Lung (tissue), 12 donors: ENCODE results near the gene PEX12. TPM values are rescaled to one million over a fixed set of nuclear protein-coding genes. Genes with fewer than 3 reads are reported as not detected.

Experiments
- ATAC-seq: fragments of 200-7000 bp; cut with Tn5 transposase; one replicate; pipeline ENCODE4 v1.9.1; 2020; ENCODE audit warnings: moderate number of reproducible peaks; ENCODE audit not compliant: insufficient read depth, low FRiP score
- DNase-seq, 3 donors: peaks; one replicate each; pipeline ENCODE4 v3.0.0-alpha.2; 2013 to 2017
- H3K27ac ChIP-seq, 2 donors: one replicate each; pipeline ENCODE4 v1.5.1; 2013; ENCODE audit warnings: mild to moderate bottlenecking in 2 of 2, moderate library complexity in 2 of 2, control low read depth in 1 of 2, inconsistent platforms in 1 of 2, low read depth in 1 of 2, low read length in 1 of 2
- H3K27me3 ChIP-seq, 3 donors: one replicate each; pipeline ENCODE4 v1.5.1; 2013; ENCODE audit warnings: low read length in 2 of 3; ENCODE audit not compliant: control insufficient read depth in 3 of 3, insufficient read depth in 3 of 3
- H3K36me3 ChIP-seq, 4 donors: one replicate each; pipeline ENCODE4 v1.5.1; 2013; ENCODE audit warnings: low read length in 4 of 4, mild to moderate bottlenecking in 1 of 4, moderate library complexity in 1 of 4; ENCODE audit not compliant: control insufficient read depth in 4 of 4, insufficient read depth in 4 of 4
- H3K4me1 ChIP-seq, 5 donors: one replicate each; pipeline ENCODE4 v1.5.1; 2013; ENCODE audit warnings: low read length in 5 of 5, mild to moderate bottlenecking in 2 of 5, moderate library complexity in 1 of 5; ENCODE audit not compliant: control insufficient read depth in 5 of 5, insufficient read depth in 5 of 5
- H3K4me3 ChIP-seq: one replicate; pipeline ENCODE4 v1.5.1; 2013; ENCODE audit warnings: mild to moderate bottlenecking, control low read depth, moderate library complexity
- H3K9ac ChIP-seq, 2 donors: one replicate each; pipeline ENCODE4 v1.5.1; 2013; ENCODE audit warnings: low read length in 2 of 2, control low read depth in 1 of 2; ENCODE audit not compliant: insufficient read depth in 1 of 2
- H3K9me3 ChIP-seq, 4 donors: one replicate each; pipeline ENCODE4 v1.5.1; 2013; ENCODE audit warnings: low read length in 3 of 4, mild to moderate bottlenecking in 1 of 4, moderate library complexity in 1 of 4; ENCODE audit not compliant: control insufficient read depth in 4 of 4, insufficient read depth in 3 of 4
- CTCF ChIP-seq: IDR thresholded peaks from 2 replicates; pipeline ENCODE4 v1.5.1; 2012; ENCODE audit warnings: mild to moderate bottlenecking; ENCODE audit errors: control extremely low read depth, extremely low read depth
- WGBS, 2 donors: extraction: QIAGEN DNeasy Blood & Tissue Kit; methylation state at CpG; one replicate each; pipeline ENCODE4 v1.1.7; 2013; 5-methylcytosine and 5-hydroxymethylcytosine counted together
- polyA plus RNA-seq, 2 donors: library from polyadenylated mRNA; stranded (reverse); fragments of 200-250 nt; gene quantifications; one replicate each; pipeline ENCODE4 v1.2.1, GENCODE V29; 2013
- total RNA-seq, 2 donors: library from RNA; depleted of rRNA in 1 of 2; stranded (reverse); fragments of >200 nt in 1 of 2; gene quantifications; one replicate each; pipeline ENCODE4 v1.2.1, GENCODE V29; 2014 to 2021
- donor health status: control.
- donor health status: control.
- donor health status: Bipolar disorder and iron deficiency.
- donor health status: healthy.
- donor health status: DM: yes; HTN: yes; CAD: no.

The PEX12 gene
- total and polyA plus RNA-seq, 4 donors: 2.6 to 5.3 (median 4.4) TPM

GRCh38 chr17:35618628-35619027 lies 40.3 kb upstream of the PEX12 start:
- Histone ChIP-seq H3K27me3 (no peaks in the 10 kb centered on the region), H3K36me3 (peaks cover 3 to 13% (median 8%) of the 10 kb centered on the region in 4 donors), H3K4me1 (peaks cover 0 to 4% (median 0%) of the 10 kb centered on the region in 5 donors), H3K4me3 (no peak overlapping the region), H3K9me3 (no peaks in the 10 kb centered on the region), H3K27ac (no peak overlapping the region), H3K9ac (no peak overlapping the region)
- no peak for ATAC-seq
- no peak for DNase-seq
- TF ChIP-seq CTCF: no peak

DNA sequence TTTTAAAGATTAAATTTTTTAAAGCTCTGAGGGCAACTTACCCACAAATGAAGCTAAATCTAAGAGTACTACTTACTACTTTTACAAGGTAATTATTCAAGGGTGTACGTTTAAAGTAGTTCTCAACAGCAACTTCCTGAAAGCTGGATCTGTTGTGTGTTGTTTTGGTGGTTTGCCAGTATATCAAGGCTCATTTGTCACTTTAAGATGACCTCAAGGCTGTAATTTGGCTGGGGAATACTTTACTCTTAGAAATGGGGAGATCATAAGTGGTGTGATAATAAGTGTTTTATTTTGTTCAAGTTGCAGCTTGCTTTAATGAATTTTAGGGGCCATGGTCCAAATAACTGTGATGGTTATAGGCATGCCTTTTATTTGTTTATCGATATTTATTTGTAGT lies 39.1 kb upstream of the PEX12 start:
- WGBS, 2 donors: 59 to 60% methylated on average over 2 of the region's 2 CpGs
- H3K27ac ChIP-seq: no peak overlapping the region
- no peak for TF ChIP-seq CTCF
- H3K36me3 ChIP-seq: peaks cover 4 to 11% (median 6%) of the 10 kb centered on the region in 4 donors
- H3K27me3 ChIP-seq: no peaks in the 10 kb centered on the region
- DNase-seq: peak in 1 of 3 donors; percentile 13
- no peaks in the 10 kb centered on the region for H3K9me3 ChIP-seq
- peaks cover 0 to 4% (median 0%) of the 10 kb centered on the region in 5 donors for H3K4me1 ChIP-seq
- no peak for ATAC-seq
- no peak overlapping the region for H3K9ac ChIP-seq
- H3K4me3 ChIP-seq: no peak overlapping the region

DNA sequence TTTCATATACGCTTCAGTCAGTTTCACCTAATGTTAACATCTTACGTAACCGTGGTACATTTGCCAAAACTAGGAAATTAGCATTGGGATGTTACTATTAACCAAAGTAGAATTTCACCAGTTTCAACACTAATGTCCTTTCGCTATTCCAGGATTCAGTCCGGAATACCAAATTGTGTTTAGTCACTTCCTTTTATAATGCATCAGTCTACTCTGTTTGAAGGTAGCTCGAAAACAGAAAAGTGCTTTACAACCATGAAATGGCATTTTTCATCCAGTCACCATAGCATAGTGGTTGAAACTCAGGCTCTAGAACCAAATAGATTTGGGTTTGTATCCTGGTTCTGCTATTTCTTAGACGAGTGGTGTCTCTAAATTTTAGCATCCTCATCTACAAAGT lies 38.2 kb upstream of the PEX12 start:
- H3K36me3 ChIP-seq: peaks cover 4 to 11% (median 6%) of the 10 kb centered on the region in 4 donors
- no peak for TF ChIP-seq CTCF
- H3K9ac ChIP-seq: no peak overlapping the region
- 54 to 76% methylated on average over 7 of the region's 7 CpGs for WGBS, 2 donors
- no peak overlapping the region for H3K27ac ChIP-seq
- ATAC-seq: no peak
- no peaks in the 10 kb centered on the region for H3K9me3 ChIP-seq
- H3K27me3 ChIP-seq: no peaks in the 10 kb centered on the region
- H3K4me3 ChIP-seq: no peak overlapping the region
- no peak for DNase-seq
- H3K4me1 ChIP-seq: peaks cover 0 to 4% (median 0%) of the 10 kb centered on the region in 5 donors

DNA sequence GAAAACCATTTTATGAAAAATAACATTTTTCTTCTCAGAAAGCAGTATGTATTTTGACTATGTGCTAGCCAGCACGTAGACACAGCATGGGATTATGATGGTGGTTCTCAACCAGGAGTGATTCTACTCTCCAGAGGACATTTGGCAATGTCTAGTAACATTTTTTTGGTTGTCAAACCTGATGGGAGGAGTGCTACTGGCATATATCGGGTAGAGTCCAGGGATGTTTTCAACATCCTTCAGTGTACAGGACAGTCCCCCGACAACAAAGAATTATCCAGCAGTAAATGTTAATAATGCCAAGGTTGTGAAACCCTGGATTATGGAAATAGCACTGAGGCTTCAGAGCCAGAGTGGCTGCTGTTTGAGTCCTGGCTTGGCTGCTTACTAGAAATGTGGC lies 36.4 kb upstream of the PEX12 start:
- Histone ChIP-seq H3K4me3 (no peak overlapping the region), H3K27me3 (no peaks in the 10 kb centered on the region), H3K9ac (no peak overlapping the region), H3K36me3 (peaks cover 6 to 22% (median 11%) of the 10 kb centered on the region in 4 donors), H3K9me3 (no peaks in the 10 kb centered on the region), H3K27ac (no peak overlapping the region), H3K4me1 (peaks cover 0 to 4% (median 0%) of the 10 kb centered on the region in 5 donors)
- no peak for TF ChIP-seq CTCF
- ATAC-seq (no peak), DNase-seq (no peak)
- 90 to 91% methylated on average over 3 of the region's 3 CpGs for WGBS, 2 donors
